ENCODE data around the gene EBF4.
A peak's percentile ranks its signal among the peaks of the same experiment; 100 is the strongest.
"Not testable (repeated sequence)": the region's sequence is repeated elsewhere in the genome, so short reads cannot be mapped to it uniquely, and the experiment has no call there.

EBF4 gene

GRCh38 chr20:2759143-2759542 is 66.6 kb downstream of the EBF4 start:
- no peak for DNase-seq (ENCODE audit: low spot score)

- DNase-seq (ENCODE audit: low spot score), result no peak
These were observed 67.2 kb downstream of the EBF4 start for GRCh38 chr20:2759603-2760296.

- no peak for DNase-seq (ENCODE audit: low spot score)
These were observed 67.8 kb downstream of the EBF4 start for GRCh38 chr20:2760297-2760951.

GRCh38 chr20:2760952-2761305 is 68.3 kb downstream of the EBF4 start:
- no peak for DNase-seq (ENCODE audit: low spot score)

GRCh38 chr20:2761885-2762284 is 69.3 kb downstream of the EBF4 start:
- DNase-seq (ENCODE audit: low spot score), result no peak

GRCh38 chr20:2762578-2763131 is 70.1 kb downstream of the EBF4 start:
- DNase-seq (ENCODE audit: low spot score), result no peak

- DNase-seq (ENCODE audit: low spot score), result no peak
These were observed 70.6 kb downstream of the EBF4 start for GRCh38 chr20:2763186-2763585.

- no peak for DNase-seq (ENCODE audit: low spot score)
These were observed 75.4 kb downstream of the EBF4 start for GRCh38 chr20:2767768-2768631.

GRCh38 chr20:2768632-2769015 is 76.0 kb downstream of the EBF4 start:
- DNase-seq (ENCODE audit: low spot score), result no peak

GRCh38 chr20:2770091-2770490 is 77.5 kb downstream of the EBF4 start:
- not testable (repeated sequence) for DNase-seq (ENCODE audit: low spot score)

GRCh38 chr20:2771631-2772080 is 79.1 kb downstream of the EBF4 start:
- DNase-seq (ENCODE audit: low spot score), result peak; percentile 94

- no peak for DNase-seq (ENCODE audit: low spot score)
These were observed 81.2 kb downstream of the EBF4 start for GRCh38 chr20:2773812-2774211.

- DNase-seq (ENCODE audit: low spot score), result no peak
These were observed 82.6 kb downstream of the EBF4 start for GRCh38 chr20:2775139-2775538.

GRCh38 chr20:2778602-2779321 is 86.2 kb downstream of the EBF4 start:
- no peak for DNase-seq (ENCODE audit: low spot score)

GRCh38 chr20:2780948-2781347 is 88.4 kb downstream of the EBF4 start:
- DNase-seq (ENCODE audit: low spot score), result no peak

- no peak for DNase-seq (ENCODE audit: low spot score)
These were observed 91.5 kb downstream of the EBF4 start for GRCh38 chr20:2783908-2784566.

- DNase-seq (ENCODE audit: low spot score), result no peak
These were observed 100.9 kb downstream of the EBF4 start for GRCh38 chr20:2793471-2793870.

- no peak for DNase-seq (ENCODE audit: low spot score)
These were observed 101.7 kb downstream of the EBF4 start for GRCh38 chr20:2794202-2794748.

GRCh38 chr20:2794866-2795447 is 102.4 kb downstream of the EBF4 start:
- DNase-seq (ENCODE audit: low spot score), result no peak

GRCh38 chr20:2795451-2795850 is 102.9 kb downstream of the EBF4 start:
- DNase-seq (ENCODE audit: low spot score), result no peak

Data from kidney capillary endothelial cell (primary cell).